ENCODE measurements around the gene CDH2.

DNA sequence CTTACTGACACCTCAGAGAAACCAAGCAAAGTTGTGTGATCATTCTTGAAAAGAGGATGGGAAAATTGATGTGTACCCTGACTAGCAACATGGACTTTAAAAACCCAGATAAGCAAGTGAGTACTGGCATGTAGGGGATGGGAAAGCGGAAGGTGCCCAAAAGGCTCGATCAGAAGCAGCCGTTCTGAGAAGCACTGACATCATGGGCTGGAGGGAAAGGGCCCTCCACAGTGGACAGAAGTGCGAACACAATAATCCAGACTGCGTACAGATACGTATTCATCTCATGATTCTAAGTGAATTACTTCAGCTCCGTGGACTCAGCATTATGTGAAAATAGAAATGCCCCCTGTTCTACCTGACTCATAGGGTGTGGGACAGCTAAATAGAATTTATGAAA, 42.2 kb downstream of the CDH2 start:
- no peak for TF ChIP-seq EP300 (IDR thresholded peaks at IDR 0.05)
- no peak for TF ChIP-seq POLR2A (IDR thresholded peaks at IDR 0.05)
- TF ChIP-seq POLR2AphosphoS5 (IDR thresholded peaks at IDR 0.05), result no peak
